CD1c-positive myeloid dendritic cell (primary cell): ENCODE results near the gene SLC6A19.
"Not testable (repeated sequence)": the region's sequence is repeated elsewhere in the genome, so short reads cannot be mapped to it uniquely, and the experiment has no call there.

Experiments used
- DNase-seq: peaks from one replicate; pipeline ENCODE4 v3.0.0-alpha.2; 2016; ENCODE audit errors: extremely low spot score

The SLC6A19 gene

GRCh38 chr5:1265461-1266455 is 64.4 kb downstream of the SLC6A19 start:
- DNase-seq: no peak

GRCh38 chr5:1266791-1267190 is 65.4 kb downstream of the SLC6A19 start:
- DNase-seq: no peak

GRCh38 chr5:1267464-1267863 is 66.1 kb downstream of the SLC6A19 start:
- not testable (repeated sequence) for DNase-seq

GRCh38 chr5:1268056-1268455 is 66.7 kb downstream of the SLC6A19 start:
- no peak for DNase-seq

- DNase-seq: no peak
Observed at GRCh38 chr5:1268666-1269065, 67.3 kb downstream of the SLC6A19 start.

DNA sequence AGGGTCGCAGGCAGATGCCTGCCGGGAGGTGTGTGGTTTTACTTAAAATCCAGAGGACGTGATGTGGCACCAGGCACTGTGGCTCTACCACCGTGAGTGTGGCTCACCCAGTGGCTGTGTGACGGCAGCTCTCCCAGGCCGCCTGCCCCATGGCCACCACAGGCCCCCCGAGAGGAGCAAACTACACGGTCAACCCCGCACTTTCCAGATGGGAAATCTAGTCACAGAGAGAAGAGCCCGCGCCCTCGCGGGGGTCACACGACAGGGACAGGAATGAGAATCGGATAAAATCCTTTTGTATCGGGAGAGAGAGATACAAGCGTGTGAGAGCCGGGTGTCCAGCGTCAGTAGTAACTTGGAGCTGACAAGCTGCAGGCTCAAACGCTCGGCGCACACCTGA is 69.0 kb downstream of the SLC6A19 start:
- DNase-seq: no peak

DNA sequence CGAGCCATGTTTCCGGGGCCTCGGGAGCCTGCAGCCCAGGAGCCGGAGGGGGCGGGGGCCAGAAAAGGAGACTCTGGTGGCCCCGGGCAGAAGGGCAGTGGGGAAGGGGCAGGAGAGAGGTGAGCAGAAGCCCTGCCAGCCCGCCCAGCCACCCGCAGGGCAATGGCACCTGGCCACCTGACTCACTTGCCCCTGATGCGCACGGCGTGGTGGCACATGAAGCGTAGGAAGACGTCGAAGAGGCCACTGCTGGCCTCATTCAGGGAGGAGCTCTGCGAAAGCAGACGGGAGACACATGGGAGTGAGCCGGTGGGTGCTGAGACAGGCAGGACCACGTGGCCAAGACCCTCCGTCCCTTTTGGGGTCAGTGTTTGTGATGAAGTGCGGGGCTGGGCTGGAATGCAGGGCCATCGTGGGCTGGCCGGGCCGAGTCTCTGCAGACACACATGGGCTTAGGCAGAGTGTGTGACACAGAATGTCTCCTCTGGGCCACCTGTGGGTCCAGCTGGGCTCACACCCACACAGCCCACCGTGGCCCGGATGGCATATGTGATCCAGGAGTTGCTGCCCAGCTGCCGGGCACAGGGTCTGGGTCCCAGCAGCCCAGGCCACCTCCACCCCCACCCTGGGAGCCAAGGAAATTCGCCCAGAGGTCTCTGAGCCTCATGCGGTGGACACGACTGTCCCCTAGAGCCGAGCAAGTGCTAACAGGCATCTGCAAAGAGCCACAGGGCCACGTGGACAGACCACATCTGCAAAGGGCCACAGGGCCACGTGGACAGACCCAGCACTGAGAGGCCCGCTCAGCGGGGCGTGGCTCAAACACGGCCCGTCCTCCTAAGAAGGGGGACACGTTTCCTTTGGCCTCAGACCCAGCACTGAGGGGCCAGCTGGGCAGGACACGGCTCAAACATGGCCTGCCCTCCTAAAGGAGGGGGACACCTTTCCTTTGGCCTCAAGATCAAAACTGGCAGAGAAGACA is 69.8 kb downstream of the SLC6A19 start:
- DNase-seq: no peak

DNA sequence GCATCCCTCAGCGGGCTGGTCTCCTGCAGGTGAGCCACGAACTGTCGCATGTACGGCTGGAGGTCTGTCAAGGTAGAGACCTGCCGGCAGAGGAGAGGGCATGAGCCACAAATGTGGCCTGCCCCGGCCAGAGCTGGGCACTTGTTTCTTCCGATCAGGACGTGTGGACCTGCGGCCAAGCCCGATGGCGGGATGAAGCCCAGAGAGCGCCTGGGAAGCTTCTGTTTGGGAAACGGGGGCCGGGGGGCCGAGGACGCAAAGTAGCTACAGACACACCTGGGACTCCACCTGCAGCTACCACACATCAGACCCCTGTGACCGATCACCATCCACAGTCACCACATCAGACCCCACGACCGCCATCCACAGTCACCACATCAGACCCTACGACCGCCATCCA is 70.8 kb downstream of the SLC6A19 start:
- DNase-seq: no peak

- DNase-seq: no peak
Observed at GRCh38 chr5:1273745-1274144, 72.3 kb downstream of the SLC6A19 start.

DNA sequence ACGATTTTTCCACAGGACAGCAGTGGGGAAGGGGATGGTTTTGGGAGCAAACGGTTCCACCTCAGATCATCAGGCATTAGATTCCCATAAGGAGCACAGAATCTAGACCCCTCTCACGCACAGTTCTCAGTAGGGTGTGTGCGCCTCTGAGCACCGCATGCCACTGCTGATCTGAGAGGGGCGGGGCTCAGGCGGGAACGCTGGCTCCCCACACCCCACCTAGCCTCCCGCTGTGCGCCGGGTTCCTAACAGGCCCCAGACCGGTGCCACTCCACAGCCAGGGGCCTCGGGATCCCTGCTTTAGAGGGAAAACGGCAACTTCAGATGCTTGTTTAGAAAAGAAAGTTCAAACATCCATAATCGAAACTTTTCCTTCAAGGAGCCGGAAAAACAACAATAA is 73.1 kb downstream of the SLC6A19 start:
- DNase-seq: no peak
